HG02798 (cell line): ENCODE results near the gene ZNF319.
A peak's percentile ranks its signal among the peaks of the same experiment; 100 is the strongest.

ENCODE experiments used
- ATAC-seq: cut with Tn5 transposase; IDR thresholded peaks from one replicate; pipeline ENCODE4 v1.9.1; 2021; ENCODE audit warnings: mild to moderate bottlenecking; ENCODE audit not compliant: unreplicated experiment, poor library complexity

The ZNF319 gene

GRCh38 chr16:57999971-58000705, at the start of gene ZNF319:
ZNF319 (minus strand) TSS chr16:58000672; CDS start chr16:57998265, 2,407 bp downstream.
- ATAC-seq, result peak; percentile 24

- no peak for ATAC-seq
Measured at GRCh38 chr16:58049232-58050185, 49.0 kb upstream of the ZNF319 start.

GRCh38 chr16:58048494-58049231, 48.2 kb upstream of the ZNF319 start:
- no peak for ATAC-seq

GRCh38 chr16:58047557-58048348, 47.3 kb upstream of the ZNF319 start:
- ATAC-seq, result no peak

DNA sequence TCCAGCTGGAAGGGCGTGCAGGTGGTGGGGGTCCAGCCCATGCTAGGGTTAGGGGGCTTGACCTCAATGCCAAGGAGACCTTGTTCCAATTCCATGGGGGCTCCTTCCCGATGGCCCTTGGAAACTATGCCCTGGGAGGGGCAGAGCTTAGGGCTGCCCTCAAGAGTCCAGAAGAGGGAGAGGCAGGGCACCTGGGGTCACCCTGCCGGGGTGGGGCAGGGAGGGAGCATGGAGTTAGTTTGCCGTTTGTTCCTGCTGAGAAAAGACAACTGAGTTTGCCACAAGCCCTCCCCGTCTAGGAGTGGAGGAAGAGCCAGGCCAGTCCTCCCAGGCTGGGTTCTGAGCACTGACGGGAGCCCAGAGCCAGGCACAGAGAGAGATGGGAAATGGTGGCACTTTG, 46.5 kb upstream of the ZNF319 start:
- no peak for ATAC-seq

- no peak for ATAC-seq
Measured at GRCh38 chr16:58046054-58046881, 45.8 kb upstream of the ZNF319 start.

GRCh38 chr16:58045096-58045495, 44.6 kb upstream of the ZNF319 start:
- no peak for ATAC-seq

GRCh38 chr16:58044266-58045019, 44.0 kb upstream of the ZNF319 start:
- ATAC-seq, result no peak

- ATAC-seq, result no peak
Measured at GRCh38 chr16:58043571-58044155, 43.2 kb upstream of the ZNF319 start.

DNA sequence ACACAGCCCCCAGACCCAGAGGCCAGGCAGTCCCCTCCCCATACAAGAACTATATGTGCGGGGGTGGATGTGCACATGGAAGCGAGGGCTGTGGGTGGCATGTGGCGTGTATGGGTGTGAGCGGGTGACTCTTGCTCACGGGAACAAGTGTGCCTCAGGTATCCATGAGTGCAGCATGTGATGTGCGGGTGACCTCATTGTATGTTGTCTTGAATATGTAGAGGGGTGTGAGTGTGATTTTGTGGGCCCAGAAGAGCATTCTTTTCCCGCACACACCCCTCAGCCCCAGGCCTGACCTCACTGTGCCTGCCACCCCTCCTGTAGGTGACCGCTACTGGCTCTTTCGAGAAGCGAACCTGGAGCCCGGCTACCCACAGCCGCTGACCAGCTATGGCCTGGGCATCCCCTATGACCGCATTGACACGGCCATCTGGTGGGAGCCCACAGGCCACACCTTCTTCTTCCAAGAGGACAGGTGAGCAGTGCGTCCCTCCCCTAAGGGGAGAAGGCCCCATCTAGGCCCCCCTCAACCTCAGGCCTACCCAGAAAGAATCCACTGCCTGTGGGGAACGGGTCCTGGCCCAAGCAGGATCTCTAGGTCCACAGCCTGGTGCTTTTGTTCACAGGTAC, 42.5 kb upstream of the ZNF319 start:
- ATAC-seq, result no peak

DNA sequence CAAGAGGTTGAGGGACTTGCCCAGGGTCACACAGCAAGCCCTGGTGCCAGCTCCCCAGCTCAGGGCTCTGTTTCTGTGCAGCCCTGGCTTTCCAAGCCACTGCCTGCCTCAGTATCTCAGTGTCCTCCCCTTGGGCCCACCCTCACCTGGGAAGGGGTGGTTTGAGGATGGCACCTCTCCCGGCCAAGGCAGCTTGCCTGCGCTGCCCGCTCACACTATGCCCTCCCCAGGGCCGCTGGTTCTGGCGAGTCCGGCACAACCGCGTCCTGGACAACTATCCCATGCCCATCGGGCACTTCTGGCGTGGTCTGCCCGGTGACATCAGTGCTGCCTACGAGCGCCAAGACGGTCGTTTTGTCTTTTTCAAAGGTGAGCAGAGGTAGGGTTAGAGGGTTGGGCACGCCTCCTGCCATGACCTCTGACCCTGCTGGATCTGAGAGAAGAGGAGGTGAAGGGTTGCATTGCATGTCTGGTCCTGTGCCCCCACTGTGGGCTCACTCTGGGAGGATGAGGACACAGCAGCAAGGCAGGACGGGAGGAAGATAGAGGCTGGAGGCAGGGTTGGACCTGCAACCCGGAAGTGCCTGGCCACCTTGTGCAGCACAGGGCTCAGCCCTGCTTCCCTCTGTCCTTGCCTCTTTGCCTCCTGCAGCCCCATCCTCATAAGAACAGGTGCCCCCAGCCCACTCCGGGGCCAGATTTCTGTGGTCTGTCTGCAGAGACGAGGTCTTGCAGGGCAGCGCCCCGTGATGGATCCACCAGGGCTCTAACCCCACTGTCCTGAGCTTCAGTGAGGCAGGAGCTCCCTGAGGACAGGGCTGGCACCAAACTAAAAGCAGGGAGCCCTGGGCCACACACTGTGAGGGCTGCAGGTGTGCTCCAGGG, 41.8 kb upstream of the ZNF319 start:
- no peak for ATAC-seq

DNA sequence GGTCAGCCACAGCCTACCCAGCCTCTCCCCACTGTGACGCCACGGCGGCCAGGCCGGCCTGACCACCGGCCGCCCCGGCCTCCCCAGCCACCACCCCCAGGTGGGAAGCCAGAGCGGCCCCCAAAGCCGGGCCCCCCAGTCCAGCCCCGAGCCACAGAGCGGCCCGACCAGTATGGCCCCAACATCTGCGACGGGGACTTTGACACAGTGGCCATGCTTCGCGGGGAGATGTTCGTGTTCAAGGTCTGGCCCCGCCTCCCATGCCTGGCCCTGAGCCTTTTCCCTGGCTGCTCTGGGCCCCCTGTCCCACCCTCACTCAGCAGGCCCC, 41.1 kb upstream of the ZNF319 start:
- ATAC-seq, result no peak

DNA sequence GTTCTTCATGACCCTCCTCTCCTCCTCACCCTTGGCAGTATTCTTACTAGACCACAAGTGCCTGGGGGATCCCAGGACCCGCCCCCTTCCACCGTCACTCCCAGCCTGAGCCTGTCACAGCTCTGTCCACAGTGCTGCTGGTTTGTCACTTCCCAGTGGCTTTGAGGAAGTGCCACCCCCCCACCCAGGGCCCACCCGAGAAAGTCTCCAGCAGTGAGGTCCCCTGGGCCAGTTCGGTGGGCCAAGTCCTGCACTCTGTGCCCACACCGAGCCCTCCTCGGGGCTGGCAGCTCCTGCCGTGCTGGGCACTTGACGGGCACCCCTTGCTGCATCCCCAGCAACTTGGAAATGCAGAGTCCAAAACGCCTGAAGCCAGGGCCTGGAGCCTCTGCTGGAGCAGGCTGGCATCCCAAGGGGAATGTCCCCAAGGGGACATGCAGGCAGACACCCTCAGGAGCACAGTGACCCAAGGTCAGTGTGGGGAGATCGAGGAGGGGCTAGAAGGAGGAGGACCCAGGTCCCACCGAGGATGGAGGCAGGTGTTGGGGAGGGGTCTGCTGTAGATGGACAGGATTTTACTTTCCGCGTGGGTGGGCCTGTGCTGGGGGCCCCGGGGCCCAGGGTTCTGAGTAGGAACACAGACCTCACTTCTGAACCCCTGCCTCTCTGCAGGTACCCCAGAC, 40.6 kb upstream of the ZNF319 start:
- no peak for ATAC-seq

GRCh38 chr16:58040496-58040846, 40.0 kb upstream of the ZNF319 start:
- no peak for ATAC-seq

DNA sequence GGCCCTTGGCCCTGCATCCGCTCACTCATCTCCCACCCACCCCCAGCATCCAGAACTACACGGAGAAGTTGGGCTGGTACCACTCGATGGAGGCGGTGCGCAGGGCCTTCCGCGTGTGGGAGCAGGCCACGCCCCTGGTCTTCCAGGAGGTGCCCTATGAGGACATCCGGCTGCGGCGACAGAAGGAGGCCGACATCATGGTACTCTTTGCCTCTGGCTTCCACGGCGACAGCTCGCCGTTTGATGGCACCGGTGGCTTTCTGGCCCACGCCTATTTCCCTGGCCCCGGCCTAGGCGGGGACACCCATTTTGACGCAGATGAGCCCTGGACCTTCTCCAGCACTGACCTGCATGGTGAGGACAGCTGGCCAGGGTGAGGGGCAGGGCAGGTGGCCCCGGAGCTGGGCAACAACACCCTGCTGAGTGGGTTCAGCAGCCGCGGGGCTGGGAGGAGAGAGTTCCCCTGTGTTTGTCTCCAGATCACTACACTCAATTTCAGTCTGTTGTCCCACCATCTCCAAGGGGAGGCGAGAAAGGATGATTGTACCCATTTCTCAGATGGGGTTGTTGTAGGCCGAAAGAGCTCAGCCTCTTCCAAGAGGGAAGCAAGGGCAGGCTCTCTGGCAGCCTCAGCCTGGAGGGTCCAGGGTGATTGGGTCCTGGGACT, 39.5 kb upstream of the ZNF319 start:
- no peak for ATAC-seq

DNA sequence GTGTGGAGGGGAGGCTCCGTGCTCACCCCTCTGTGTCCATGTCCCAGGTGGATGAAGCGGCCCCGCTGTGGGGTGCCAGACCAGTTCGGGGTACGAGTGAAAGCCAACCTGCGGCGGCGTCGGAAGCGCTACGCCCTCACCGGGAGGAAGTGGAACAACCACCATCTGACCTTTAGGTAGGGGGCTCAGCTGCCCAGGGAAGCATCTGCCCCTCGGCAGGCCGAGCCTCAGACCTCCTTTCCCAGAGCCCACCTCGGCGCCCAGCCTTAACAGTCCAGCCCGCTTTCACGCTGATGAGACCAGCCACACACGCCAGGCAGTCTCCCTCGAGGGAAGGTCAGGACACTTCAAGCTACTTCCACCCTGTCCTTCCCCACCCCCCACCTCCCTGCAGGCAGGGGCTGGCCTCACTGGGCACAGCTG, 37.8 kb upstream of the ZNF319 start:
- ATAC-seq, result no peak
